CD4-positive, alpha-beta T cell treated with Interleukin-4 for 1 hour (primary cell): ENCODE data around the gene MDK.

Experiments used
- DNase-seq, 2 donors: peaks; one replicate each; pipeline ENCODE4 v3.0.0-alpha.2; 2020 to 2022

MDK gene

DNA sequence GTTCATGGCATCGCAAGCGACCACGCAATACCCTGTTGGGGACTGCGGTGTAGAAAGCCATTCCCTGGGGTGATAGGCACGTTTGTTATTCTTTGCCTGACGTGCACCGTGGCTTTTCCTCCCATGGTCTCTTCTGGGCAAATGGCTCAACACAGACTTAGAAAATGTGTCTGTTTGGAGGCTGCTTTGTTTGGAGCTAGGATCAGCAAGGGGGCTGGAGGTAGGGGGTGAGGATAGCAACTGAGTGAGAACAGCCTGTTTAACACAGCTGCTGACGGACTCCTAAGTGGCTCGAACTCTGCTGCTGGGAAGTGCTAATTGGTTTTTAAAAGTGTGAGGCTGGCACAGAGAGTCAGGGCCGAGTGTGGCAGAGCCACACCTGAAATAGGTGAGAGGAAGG lies 26.2 kb downstream of the MDK start:
- no peak for DNase-seq

DNA sequence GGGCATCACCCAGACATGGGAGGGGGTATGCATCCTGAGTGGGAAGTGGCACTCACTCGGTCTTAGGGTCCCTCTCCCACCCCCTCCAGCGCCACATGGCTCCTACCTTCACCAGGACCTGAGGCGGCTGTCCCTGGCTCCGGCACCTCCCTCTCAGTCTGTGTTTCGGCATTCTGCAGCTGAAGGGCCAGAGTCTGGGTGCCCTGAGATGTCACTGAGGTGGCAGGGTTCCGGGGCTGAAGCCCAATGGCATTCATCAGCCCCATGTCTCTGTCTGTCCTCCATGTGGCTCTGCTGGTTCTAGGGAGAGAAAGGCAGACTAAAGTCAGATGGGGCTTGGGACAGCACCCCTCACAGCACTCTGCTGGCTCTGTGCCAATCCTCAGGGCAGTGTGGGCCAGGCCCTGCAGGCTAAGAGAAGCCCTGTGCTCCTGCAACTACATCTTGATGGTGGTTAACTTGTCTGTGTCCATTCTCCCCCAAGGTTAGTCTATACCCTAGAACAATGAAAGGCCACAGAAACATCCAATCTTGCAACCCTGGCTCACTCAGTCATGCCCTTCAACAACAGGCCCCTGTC lies 27.0 kb downstream of the MDK start:
- DNase-seq: no peak

DNA sequence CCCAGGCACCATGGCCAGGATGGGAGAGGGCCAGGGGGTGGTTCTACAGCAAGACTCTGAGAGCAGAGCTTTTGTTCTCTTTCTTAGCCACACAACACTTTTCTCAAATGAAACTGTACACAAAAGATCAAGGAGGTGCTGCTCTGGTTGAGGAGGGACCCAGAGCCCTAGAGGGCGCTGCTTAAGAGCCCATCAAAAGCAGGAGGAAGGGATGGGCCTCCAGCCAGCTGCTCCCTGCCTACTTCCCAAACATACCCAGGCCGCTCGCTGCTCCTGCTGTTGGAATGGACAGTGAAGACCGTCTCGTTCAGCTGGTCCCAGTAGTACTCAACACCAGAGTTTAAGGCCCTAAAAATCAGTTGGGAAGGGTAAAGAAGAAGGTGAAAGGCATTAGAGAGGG lies 28.6 kb downstream of the MDK start:
- DNase-seq: no peak

DNA sequence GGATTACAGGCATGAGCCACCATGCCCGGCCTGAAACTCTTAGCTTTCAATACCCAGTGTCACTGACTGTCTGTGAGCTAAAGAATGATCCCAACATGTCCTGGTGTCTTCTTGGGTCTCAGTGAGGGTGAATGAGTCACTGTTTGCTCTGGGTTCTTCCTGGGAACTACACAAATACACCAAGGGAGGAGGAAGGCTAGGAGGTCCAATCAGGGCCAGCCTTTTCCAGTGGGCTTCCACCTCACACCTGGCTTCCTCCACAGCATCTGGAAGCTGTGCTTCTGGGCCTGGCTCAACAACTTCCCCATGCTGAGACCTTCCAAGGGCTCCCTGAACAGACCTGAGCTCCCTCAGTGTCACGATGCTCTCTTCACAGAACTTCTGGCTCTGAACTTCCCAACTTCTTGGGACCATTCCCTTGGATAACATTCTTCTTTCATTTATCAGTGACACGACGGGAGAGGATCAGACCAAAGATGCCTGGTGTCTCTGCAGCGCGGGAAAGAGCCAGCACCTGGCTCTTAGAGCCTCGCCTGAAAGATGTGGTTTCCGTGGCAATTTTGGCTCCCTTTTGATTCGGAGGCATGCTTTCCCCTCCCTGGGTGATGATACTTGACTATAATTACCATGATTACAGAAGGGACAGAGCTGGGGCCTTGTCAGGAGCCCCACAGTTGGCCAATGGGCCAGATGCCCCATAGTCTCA lies 32.4 kb downstream of the MDK start:
- DNase-seq: no peak

DNA sequence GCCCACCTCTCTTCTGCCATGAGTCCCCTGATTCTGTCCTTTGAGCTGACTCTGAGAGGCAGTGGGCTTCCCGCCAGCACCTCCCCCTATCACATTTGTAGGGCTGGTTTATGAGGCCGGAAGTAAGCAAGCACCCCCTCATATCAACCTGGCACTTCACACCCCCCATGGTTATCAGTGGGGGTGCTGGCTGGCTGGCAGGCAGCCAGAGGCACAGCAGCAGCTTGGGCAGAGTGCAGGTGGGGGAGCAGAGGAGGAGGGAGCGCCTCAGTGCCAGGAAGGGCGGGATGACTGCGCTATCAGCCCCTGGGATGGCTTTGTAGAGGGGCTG lies 33.0 kb downstream of the MDK start:
- DNase-seq: no peak

DNA sequence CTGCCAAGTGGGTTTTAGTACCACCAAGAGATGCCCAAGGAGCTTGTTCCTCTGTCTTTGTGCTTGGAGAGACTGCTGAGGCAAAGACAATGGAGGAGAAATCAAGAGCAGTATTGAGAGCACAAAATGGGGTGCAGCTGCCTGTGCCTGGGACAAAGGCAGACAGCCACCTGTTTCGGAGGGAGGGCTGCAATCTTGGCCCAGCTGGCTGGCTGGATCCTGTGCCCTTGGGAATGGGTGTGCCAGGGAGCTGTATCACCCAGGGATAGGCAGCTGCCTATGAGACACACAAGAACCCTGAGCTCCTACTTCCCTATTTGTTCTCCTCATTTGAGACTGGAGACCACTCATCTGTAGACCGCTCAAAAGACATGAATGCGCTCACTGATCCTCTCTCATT lies 33.4 kb downstream of the MDK start:
- no peak for DNase-seq

DNA sequence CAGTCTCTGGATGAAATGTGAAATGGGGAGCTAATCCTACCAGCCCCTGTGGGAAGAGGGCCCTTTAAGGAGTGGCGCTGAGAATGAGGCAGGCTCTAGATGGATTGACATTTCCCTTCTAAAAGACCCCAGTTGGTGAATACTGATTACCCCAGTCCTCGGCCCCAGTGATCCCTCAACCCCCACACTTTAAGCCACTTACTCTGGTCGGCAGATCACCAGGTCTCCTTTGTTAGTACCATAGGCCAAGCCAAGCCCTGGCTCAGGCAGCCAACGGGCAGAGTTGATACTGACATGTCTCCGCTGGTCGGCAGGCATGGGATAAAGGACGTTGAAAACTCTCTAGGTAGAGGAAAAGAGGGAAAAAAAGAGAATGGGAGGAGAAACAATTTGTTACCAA lies 36.2 kb downstream of the MDK start:
- DNase-seq: no peak

DNA sequence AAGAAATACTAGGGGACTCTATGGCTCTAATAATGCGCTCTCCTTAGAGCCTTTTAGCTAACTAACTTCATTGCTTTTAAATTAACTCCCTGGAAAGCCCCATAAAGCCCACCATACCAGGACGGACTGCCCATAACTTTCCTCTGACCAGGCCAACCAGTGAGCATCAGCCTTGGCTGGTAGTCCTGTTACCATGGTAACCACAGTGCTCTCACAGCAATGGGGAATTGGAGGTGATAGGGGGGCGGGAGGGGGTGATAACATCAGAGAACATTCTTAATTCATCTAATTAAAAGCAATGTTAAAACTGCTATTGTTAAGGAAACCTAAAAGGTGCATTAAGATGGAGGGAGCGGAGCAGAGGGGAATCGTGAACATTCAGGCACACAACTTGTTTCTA lies 37.3 kb downstream of the MDK start:
- no peak for DNase-seq

DNA sequence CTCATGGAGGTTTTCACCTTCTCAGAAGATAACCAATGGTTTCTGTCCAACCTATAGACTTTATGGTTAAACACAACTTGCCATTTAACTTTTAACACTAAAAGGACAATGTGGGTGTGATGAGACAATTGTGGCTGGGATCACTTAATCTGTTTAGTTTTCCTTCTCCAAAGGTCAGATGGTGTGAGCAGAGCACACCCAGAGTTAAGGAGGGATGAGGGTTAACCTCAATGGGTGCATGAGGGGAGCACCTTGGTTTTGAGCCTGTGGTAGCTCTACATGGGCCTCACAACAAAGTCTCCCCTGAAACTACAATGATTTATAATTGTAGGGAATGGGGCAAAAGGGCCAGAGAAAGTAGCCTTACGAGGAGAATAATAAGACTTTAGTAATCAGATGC lies 39.0 kb downstream of the MDK start:
- no peak for DNase-seq

DNA sequence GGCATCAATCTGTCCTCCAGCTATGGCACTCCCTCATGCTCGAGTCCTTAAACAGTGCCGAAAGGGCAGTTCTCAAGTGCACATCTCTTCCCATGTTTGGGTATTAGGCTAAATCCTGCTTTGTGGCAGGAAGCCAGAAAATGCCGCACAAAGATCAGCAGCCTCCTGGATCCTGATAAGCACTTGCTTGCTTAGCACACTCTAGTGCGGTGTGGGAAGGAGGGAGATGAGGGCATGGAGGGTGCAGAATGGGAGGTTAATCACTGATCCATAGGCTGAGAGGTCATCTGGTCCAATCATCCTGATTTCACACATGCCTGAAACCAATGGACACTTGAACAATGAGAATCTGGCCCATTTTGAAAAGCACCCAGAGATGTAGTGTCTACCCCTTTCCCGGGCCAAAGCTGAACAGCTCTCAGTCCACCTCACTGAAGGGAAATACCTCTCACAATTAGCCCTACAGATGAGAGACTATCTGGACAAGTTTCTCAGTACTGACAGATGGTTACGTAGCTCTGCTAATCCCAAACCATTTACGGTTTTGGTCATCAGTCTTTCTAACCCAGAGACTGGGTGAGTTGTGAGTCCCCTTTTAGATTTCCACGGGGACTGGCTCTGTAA lies 39.9 kb downstream of the MDK start:
- no peak for DNase-seq

DNA sequence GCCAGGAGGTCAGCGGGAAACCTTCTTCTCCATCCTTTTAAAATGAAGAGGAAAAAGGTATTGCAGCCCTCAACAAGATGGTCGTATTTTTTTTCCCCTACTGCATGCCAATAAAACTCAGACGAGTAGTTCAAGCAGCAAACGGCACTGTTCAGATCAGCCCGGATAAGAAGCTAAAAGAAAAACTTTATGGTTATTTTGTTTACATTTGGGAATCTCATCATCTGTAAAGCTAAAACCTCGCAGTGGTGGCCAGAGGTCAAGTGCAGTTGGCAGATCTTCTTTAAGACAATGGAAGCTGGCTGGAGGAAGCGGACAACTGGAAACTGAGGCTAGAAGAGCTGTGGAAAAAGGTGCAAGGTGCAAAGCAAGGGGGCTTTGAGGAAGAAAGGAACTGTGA lies 41.1 kb downstream of the MDK start:
- DNase-seq: no peak

DNA sequence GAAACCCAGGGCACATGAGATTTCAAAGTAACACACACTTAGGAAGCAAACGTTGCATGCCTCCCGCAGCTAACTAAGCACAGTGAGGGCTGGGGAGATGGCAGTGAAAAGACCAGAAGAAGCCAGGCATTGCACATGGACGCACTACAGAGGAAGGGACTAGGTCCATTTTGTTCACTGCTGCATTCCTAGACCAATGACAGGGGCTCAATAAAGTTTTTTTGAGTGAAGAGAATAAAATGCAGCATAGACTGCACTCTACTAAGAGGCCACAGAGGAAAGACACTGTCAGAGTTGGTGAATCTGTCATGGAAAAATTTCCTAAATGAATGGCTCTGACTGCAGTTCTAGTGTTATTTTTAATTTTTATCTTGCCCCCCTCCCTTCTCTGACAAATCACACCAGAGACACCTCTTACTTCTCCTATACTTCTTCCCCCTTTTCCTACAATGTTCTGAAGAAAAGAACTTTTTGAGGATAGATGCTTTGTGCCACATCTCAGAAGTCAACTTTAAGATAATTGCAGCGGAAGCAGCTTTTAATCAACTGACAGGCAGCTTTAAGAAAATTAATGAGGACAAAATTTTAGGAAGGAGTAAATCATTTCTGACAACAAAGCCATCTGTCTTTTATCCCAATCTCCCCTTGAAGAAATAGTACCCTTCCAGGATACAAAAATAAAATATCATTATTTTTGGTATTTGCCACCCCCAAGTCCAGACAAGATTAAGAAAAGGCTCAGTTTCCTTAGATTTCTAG lies 44.9 kb downstream of the MDK start:
- no peak for DNase-seq

DNA sequence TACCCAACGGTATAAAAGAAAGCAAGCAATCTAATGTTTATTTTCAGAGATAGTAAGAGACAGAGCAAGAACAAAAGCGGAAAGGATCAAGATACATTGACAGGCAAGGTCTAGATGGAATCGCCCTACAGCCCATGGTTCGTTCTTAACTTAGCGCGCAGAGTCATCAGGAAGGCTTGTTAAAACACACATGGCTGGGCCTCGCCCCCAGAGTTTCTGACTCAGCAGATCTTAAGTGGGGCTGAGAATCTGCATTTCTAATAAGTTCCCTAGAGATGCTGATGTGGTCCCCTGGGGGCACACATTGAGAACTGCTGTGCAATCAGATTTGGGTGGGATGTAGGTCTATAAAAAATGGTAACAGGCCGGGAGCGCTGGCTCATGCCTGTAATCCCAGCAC lies 45.9 kb downstream of the MDK start:
- DNase-seq: no peak

DNA sequence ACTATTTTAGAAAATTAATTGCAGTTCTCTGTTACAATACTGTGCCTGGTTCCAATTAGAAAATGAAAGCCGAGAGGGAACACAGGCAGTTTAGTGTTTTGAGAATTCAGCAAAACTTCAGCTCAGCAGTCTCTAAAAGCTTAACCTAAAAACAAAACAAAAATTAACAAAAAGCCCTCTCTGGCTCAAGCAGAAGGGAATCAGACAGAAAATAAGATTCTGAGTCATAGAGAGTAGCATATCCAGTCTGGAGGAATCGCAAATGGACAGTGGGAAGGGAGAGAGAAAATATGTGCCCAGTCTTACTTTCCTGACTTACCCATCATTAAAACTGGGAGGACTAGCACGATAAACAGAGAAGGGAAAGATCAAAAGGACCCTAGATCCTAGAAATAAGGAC lies 48.2 kb downstream of the MDK start:
- no peak for DNase-seq

DNA sequence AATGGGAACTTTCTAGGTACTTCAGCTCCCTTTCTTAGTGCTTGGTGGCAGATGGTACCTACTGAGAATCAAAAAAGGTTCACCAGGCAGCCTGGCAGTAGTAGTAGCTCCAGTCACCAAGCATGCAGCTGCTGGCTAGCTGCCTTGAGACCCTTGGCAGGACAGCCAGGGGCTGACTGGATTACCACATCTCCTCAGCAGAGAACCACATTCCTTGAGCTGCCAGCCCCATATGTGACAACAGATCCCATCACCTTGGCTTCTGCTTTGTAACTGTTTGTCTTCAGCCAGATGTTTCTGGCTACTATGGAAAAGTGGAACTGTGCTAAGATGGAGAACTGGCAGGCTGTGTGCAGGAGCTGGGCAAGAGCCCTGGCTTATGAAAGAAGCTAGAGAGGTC lies 49.7 kb downstream of the MDK start:
- DNase-seq: no peak
